Measurements from ENCODE around the gene FLT4.

FLT4 gene

DNA sequence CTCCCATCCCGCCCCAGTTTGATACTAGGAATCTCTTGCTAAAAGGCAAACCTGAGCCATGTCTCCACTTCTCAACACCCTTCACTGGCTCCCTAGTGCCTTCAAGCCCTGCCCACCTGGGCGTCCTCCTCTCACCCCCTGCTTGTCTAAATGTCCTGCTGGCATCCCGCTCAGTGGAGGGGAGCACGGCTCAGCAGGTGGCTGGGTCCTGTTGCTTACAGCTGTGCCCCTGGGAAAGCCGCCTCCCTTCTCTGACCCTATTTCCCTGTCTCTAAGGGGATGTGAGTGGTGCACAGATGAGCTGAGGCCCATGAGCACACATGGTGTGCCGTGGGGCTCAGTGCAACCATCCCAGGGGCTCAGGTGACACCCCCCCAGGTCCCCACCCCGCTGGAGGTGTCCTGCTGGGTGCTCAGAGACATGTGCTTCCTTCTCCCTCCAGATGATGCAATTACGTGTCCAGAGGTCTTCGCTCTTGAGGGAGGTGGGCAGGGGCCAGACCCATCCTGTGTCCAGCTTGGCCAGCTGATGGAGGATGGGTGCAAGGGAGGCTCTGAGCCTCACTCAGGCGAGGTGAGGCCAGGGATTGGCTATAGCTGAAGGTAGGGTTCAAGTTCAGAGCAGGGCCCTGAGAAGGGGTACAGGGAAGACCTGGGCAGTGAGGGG, 24.1 kb downstream of the FLT4 start:
- FAIRE-seq, result no peak

- no peak for FAIRE-seq
Observed at GRCh38 chr5:180624587-180624986, 24.8 kb downstream of the FLT4 start.

DNA sequence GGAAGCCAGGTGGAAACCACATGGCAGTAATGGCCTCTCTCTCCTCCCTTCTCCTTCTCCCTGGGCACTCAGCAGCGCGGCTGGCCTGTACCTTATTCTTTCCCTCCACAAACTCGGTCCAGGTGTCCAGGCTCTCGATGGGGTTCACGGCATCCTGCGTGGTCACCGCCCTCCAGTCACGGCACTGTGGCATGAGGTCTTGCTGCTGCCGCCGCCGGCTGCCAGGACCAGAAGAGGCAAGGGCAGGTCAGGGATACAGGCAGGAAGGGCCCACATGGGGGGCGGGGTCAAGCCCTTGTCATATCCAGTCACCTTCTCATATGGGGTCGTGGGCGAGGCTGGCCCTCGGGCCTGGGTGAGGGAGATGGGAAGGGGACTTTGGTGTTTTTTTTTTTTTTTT, 25.6 kb downstream of the FLT4 start:
- FAIRE-seq, result no peak

GRCh38 chr5:180623411-180623834, 26.0 kb downstream of the FLT4 start:
- no peak for FAIRE-seq

GRCh38 chr5:180622910-180623309, 26.5 kb downstream of the FLT4 start:
- FAIRE-seq, result no peak

- FAIRE-seq, result no peak
Observed at GRCh38 chr5:180621311-180621710, 28.1 kb downstream of the FLT4 start.

GRCh38 chr5:180620014-180620413, 29.4 kb downstream of the FLT4 start:
- FAIRE-seq, result no peak

DNA sequence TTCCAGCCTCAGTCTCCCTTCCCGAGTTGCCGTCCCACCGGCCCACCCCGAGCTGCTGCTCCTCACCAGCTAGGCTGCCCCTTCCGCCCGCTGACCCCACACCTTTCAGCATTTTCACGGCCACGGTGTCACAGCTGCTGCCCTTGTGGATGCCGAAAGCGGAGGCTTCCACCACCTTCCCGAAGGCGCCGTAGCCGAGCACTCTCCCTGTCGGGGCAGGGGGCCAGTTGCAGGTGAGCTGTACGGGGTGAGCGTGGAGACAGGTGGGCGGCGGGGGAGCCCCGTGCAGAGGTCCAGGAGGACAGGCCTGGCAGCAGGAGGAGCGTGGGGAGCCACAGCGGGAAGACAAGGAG, 29.9 kb downstream of the FLT4 start:
- no peak for FAIRE-seq

DNA sequence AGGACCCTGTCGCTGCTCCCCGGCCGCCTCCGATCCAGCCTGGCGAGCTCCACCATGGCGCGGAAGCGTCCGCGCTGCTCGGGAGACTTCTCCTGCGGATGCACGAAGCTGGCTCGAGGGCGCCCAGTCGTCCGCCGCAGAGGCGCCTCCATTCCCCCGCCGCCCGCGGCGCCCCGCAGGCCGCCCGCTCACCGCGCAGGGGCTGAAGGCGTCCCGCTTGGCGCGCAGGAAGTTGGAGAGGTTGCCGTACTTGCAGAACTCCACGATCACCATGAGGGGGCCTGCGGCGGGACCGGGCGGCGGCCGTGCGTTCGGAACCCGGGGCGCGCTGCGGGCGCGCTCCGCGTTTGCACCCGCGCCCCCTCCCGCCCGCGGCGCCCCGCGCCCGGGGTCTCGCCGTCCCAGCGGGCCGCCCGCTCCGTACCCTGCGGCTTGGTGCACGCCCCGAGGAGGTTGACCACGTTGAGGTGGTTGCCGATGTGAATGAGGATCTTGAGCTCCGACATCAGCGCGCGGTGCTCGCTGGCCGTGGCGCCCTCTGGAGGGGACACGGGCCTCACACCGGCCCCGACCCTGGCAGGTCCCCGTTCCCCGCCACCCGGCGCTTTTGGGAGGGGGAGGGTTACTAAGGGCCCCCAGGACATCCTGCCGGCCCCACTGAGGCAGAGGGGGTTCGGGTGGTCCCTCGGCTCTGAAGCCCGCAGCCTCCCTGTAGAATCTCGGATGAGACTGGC, 30.4 kb downstream of the FLT4 start:
- no peak for FAIRE-seq

DNA sequence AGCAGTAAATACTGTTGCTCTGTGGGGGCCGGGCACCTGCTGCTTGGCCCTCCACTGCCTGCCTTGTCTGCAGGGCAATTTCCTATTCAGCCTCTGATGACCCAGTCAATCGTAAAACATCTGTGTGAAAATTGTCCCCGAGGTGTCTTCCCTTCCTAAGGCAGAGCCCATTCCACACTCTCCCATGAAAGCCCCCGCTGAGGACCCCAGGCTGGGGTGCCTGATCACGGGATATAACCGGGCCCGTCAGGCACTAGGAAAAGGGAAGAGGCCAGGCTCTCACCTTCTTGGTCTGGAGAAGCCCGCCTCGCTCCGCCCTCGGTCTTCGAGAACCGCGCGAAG, 30.9 kb downstream of the FLT4 start:
- FAIRE-seq, result no peak

GRCh38 chr5:180613814-180614188, 35.6 kb downstream of the FLT4 start:
- FAIRE-seq, result no peak

GRCh38 chr5:180613188-180613813, 36.1 kb downstream of the FLT4 start:
- no peak for FAIRE-seq

- no peak for FAIRE-seq
Observed at GRCh38 chr5:180612683-180613082, 36.7 kb downstream of the FLT4 start.

DNA sequence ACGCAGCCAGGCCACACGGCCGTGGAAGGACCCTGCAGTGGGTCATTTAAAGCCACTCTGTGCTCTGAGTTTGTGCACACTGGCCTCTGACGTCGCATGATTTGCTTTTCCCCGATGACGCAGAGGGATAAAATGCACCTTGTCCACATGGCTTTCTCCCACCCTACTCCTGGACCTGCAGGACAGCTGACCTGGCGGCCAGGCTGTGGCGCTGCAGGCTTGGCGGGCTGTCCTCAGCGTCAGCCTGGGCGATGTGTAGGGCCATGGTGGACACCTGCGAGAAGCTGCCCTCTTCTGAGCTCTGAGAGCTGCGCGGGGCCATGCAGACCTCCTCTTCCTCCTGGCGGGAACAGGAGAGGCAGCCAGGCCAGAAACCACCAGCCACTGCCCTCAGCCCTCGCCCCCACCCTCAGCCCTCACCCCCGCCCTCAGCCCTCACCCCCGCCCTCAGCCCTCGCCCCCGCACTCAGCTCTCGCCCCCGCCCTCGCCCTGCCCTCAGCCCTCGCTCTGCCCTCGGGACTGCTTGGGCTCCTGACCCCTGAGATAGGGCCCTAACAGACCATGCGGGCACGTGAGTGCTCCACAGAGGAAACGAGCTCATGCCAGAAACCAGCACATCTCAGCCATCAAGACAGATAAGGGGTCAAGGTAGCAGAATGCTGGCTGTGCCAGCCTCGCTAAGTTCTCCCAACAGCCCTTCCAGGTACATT, 38.1 kb downstream of the FLT4 start:
- FAIRE-seq, result no peak

DNA sequence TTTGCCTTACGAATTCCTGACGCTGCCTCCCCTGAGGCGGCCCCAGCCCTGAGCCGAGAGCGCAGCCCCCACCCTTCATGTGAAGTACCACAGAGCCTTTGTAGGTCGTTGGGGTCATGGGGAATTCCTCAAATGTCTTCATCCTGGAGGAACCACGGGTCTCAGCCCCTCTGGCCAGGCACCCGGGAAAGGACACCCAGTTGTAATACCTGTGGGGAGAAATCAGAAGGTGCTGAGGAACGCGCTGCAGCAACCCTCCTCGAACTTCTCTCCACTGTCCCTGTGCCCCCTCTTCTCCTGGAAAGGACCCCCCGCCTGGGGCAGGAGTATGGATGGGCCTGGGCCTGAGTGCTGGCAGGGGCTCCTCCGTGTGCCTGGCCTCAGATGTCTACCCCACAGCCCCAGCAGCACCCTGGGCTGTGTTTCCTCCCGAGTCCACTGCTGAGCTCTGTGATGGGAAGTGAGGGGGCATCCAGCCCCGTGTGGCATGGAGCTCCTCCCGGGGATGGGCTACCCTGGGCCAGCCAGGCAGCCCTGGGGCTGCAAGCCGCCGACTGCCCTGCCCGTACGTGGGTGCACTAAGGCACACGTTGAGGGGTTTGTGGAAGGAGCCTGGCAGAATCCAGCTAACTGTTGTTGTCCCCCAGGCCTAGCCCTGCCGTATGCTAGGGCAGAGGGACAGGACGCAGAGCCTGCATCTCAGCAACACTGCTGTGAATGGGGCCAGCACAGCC, 39.4 kb downstream of the FLT4 start:
- FAIRE-seq, result no peak

- FAIRE-seq, result no peak
Observed at GRCh38 chr5:180609386-180609785, 40.0 kb downstream of the FLT4 start.

DNA sequence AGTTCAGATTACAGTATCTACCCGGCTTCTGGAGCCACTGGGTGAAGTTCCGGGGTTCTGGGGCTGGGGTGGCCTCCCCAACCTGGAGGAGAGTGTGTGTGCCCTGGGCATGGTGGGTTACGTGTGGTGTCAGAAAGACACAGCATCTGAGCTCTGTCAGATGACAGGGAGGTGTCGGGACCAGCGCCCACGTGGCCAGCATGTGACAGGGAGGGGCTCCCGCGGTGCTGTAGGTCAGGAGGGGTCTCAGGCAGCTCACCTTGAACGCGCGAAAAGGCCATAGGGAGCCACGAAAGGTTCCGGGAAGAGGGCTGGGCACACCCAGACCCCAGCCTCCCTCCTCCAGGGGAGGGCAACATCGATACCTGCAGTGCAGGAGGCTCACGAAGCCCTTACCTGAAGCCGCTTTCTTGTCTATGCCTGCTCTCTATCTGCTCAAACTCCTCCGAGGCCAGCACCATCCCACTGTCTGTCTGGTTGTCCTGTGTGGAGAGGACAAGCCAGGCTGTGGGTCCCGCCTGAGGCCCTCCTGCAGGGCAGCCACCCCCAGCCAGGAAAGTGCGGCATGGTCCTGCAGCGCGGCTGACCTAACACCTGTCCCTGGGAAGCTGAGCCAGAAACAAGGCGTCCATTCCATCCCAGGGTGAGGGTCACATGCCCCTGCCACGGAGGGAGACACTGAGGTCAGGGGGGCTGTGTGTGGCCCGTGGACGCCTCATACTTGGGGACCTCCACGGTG, 40.7 kb downstream of the FLT4 start:
- no peak for FAIRE-seq

GRCh38 chr5:180607861-180608571, 41.4 kb downstream of the FLT4 start:
- FAIRE-seq, result no peak

DNA sequence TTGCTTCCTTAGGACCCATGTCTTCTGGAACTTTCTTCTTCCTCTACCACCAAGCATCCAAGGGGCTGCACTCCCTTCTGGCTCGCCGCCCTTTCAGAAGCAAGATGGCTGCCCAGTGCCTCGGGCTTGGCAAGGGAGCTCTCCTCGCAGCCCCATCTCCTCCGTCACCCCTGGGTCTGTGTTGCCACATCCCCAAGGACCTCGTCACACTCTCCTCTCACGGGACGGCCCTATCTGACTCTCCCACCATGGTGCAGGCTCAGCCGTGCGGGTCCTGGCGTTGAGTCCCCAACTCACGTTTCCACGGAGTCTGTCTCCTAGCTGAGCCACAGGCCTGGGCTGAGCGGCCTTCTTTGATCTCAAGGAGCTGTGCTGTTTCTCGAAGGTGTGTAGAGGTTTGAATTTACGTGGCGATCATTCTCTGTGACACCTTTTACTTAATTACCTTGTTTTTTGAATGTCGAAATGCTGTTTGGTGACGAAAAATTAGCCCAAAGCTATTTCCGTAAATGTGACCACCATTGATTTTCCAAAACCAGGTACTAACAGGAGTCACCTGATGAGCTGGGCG, 43.1 kb downstream of the FLT4 start:
- FAIRE-seq, result no peak

GRCh38 chr5:180605554-180606214, 43.7 kb downstream of the FLT4 start:
- FAIRE-seq, result no peak

GRCh38 chr5:180604271-180604670, 45.1 kb downstream of the FLT4 start:
- FAIRE-seq, result no peak

All from TTC549 (cell line).